Ishikawa (cell line): ENCODE results near the gene SLC9A9.

Experiments used
- CEBPB ChIP-seq: IDR thresholded peaks from 2 replicates; pipeline ENCODE4 v1.6.1; 2012
- CREB1 ChIP-seq: IDR thresholded peaks from 2 replicates; pipeline ENCODE4 v1.6.1; 2012; ENCODE audit warnings: low read depth
- EGR1 ChIP-seq: IDR thresholded peaks from 2 replicates; pipeline ENCODE4 v1.6.1; 2012
- EP300 ChIP-seq: IDR thresholded peaks from 2 replicates; pipeline ENCODE4 v1.6.1; 2012; ENCODE audit warnings: borderline replicate concordance
- FOXM1 ChIP-seq: IDR thresholded peaks from 2 replicates; pipeline ENCODE4 v1.6.1; 2012; ENCODE audit warnings: low read depth, borderline replicate concordance
- NFIC ChIP-seq: IDR thresholded peaks from 2 replicates; pipeline ENCODE4 v1.6.1; 2012
- RAD21 ChIP-seq: IDR thresholded peaks from 2 replicates; pipeline ENCODE4 v1.6.1; 2012; ENCODE audit warnings: low read depth
- TAF1 ChIP-seq: IDR thresholded peaks from 2 replicates; pipeline ENCODE4 v1.6.1; 2012; ENCODE audit warnings: low read depth, mild to moderate bottlenecking
- TCF12 ChIP-seq: IDR thresholded peaks from 2 replicates; pipeline ENCODE4 v1.6.1; 2012; ENCODE audit warnings: low read depth
- TEAD4 ChIP-seq: IDR thresholded peaks from 2 replicates; pipeline ENCODE4 v1.6.1; 2012
- YY1 ChIP-seq: IDR thresholded peaks from 2 replicates; pipeline ENCODE4 v1.6.1; 2012; ENCODE audit warnings: low read depth
- ZBTB7A ChIP-seq: IDR thresholded peaks from 2 replicates; pipeline ENCODE4 v1.6.1; 2012; ENCODE audit warnings: low read depth
- TF ChIP-seq, protein P1 (sequence below): IDR thresholded peaks from 2 replicates; pipeline ENCODE4 v1.6.1; 2012
- TF ChIP-seq, protein P2 (sequence below): IDR thresholded peaks from 2 replicates; pipeline ENCODE4 v1.6.1; 2012; ENCODE audit warnings: low read depth, mild to moderate bottlenecking
- TF ChIP-seq, protein P3 (sequence below): IDR thresholded peaks from 2 replicates; pipeline ENCODE4 v1.6.1; 2012

Gene SLC9A9

DNA sequence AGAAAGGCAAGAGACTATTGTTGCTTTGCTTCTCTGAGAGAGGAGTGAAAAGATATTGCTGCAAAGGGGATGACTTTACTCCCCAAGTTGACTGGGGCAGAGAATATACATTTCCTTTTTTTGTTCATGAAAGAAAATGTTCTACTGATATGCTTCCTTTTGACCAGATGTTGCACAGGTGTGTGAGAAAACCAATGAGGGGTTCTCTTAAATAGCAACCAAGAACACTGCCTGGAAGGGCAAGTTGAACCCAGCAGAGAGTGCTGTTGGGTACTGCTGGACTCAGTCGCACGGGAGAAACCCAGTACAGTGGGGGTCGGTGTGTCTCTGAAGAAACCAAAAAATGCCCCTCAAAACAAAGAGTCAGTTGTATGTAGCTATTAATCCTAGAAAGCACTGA lies 627.5 kb downstream of the SLC9A9 start:
- TF ChIP-seq, protein P1, sequence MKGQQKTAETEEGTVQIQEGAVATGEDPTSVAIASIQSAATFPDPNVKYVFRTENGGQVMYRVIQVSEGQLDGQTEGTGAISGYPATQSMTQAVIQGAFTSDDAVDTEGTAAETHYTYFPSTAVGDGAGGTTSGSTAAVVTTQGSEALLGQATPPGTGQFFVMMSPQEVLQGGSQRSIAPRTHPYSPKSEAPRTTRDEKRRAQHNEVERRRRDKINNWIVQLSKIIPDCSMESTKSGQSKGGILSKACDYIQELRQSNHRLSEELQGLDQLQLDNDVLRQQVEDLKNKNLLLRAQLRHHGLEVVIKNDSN = no peak
- TF ChIP-seq EP300 = no peak
- TF ChIP-seq, protein P2, sequence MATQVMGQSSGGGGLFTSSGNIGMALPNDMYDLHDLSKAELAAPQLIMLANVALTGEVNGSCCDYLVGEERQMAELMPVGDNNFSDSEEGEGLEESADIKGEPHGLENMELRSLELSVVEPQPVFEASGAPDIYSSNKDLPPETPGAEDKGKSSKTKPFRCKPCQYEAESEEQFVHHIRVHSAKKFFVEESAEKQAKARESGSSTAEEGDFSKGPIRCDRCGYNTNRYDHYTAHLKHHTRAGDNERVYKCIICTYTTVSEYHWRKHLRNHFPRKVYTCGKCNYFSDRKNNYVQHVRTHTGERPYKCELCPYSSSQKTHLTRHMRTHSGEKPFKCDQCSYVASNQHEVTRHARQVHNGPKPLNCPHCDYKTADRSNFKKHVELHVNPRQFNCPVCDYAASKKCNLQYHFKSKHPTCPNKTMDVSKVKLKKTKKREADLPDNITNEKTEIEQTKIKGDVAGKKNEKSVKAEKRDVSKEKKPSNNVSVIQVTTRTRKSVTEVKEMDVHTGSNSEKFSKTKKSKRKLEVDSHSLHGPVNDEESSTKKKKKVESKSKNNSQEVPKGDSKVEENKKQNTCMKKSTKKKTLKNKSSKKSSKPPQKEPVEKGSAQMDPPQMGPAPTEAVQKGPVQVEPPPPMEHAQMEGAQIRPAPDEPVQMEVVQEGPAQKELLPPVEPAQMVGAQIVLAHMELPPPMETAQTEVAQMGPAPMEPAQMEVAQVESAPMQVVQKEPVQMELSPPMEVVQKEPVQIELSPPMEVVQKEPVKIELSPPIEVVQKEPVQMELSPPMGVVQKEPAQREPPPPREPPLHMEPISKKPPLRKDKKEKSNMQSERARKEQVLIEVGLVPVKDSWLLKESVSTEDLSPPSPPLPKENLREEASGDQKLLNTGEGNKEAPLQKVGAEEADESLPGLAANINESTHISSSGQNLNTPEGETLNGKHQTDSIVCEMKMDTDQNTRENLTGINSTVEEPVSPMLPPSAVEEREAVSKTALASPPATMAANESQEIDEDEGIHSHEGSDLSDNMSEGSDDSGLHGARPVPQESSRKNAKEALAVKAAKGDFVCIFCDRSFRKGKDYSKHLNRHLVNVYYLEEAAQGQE = no peak
- no peak for TF ChIP-seq NFIC
- no peak for TF ChIP-seq CREB1
- TF ChIP-seq TEAD4 = no peak
- TF ChIP-seq ZBTB7A = no peak
- TF ChIP-seq, protein P3, sequence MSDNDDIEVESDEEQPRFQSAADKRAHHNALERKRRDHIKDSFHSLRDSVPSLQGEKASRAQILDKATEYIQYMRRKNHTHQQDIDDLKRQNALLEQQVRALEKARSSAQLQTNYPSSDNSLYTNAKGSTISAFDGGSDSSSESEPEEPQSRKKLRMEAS = no peak
- no peak for TF ChIP-seq TAF1
- no peak for TF ChIP-seq EGR1
- TF ChIP-seq CEBPB = no peak
- TF ChIP-seq FOXM1 = no peak
- TF ChIP-seq TCF12 = no peak
- TF ChIP-seq RAD21 = no peak
- no peak for TF ChIP-seq YY1

DNA sequence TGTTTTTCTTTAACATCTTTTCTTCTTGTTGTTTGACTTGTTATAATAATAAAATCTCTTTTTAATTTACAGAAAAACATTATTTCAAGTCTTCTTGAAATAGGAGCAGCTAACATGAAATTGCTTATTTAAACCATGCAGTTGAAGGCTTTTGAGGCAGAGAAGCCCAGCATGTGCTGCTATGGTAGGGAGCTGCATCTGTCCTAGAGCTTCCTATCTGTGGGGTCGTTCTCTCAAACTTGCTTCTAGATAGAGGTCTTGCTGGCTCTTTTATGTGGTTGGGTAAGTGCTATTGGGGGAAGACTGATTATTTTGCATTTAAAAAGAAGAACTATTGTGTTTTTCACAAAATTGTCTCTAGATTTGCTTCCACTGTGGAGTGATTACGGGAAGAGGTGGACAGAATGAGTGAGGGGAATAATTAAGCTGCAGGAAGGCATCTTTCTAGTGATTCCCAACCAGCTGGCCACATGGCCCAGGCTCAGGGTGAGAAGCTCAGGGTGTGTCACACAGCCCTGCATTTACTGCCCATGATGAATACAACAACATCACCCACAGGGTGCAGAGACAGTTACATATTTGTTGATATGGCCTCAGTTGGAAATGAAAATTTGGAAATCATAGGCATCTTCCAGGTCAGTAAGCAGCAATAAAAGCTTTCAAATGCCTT lies 630.0 kb downstream of the SLC9A9 start:
- no peak for TF ChIP-seq CEBPB
- no peak for TF ChIP-seq EP300
- TF ChIP-seq, protein P1 = no peak
- TF ChIP-seq, protein P2 = no peak
- TF ChIP-seq EGR1 = no peak
- TF ChIP-seq ZBTB7A = no peak
- TF ChIP-seq FOXM1 = no peak
- TF ChIP-seq RAD21 = no peak
- no peak for TF ChIP-seq NFIC
- TF ChIP-seq TAF1 = no peak
- TF ChIP-seq, protein P3 = no peak
- no peak for TF ChIP-seq TCF12
- no peak for TF ChIP-seq CREB1
- TF ChIP-seq YY1 = no peak
- no peak for TF ChIP-seq TEAD4

DNA sequence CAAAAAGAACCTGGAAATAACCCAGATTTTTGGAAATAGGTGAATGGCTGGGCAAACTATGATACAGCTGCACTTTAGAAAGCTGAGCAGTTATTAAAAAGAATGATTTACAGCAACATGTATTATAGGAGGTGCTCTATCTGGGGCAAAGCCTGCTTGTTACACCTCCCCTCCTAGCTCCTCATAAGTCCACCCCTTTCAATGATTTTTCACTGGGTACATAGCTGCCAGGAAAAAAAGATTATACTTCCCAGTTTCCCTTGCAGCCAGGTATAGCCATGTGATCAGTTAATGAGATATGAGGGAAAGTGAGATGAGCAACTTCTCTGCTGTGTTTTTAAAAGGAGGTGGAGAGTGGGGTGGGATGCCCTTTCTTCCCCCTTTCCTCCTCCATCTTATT lies 631.0 kb downstream of the SLC9A9 start:
- no peak for TF ChIP-seq NFIC
- no peak for TF ChIP-seq FOXM1
- no peak for TF ChIP-seq TCF12
- TF ChIP-seq ZBTB7A = no peak
- TF ChIP-seq TEAD4 = no peak
- no peak for TF ChIP-seq YY1
- no peak for TF ChIP-seq RAD21
- TF ChIP-seq CEBPB = no peak
- no peak for TF ChIP-seq CREB1
- TF ChIP-seq, protein P2 = no peak
- TF ChIP-seq EGR1 = no peak
- TF ChIP-seq, protein P1 = no peak
- TF ChIP-seq TAF1 = no peak
- TF ChIP-seq EP300 = no peak
- TF ChIP-seq, protein P3 = no peak
